GM23338 (cell line): ENCODE data around the gene HACD2. TPM values are rescaled to one million over a fixed set of nuclear protein-coding genes. Genes with fewer than 3 reads are reported as not detected.

ENCODE experiments used
- ATAC-seq: fragments of 200-7000 bp; cut with Tn5 transposase; 3 replicates; pipeline ENCODE4 v1.9.1; 2020
- DNase-seq: peaks from one replicate; pipeline ENCODE4 v3.0.0-alpha.2; 2015; ENCODE audit warnings: low spot score
- H2AFZ ChIP-seq: fragments of 200-600 bp; sonication (generic); 2 replicates; pipeline ENCODE4 v1.8.0; 2016; ENCODE audit warnings: antibody characterized with exemption, mild to moderate bottlenecking, moderate library complexity
- H3F3A ChIP-seq: fragments of 200-600 bp; sonication (generic); replicated peaks from 2 replicates; pipeline ENCODE4 v1.8.0; 2017; ENCODE audit warnings: antibody characterized with exemption, mixed run types, low read depth
- H3K27ac ChIP-seq: fragments of 200-600 bp; sonication (generic); 2 replicates; pipeline ENCODE4 v1.6.1; 2016; ENCODE audit warnings: low read depth
- H3K27me3 ChIP-seq: fragments of 200-600 bp; sonication (generic); 2 replicates; pipeline ENCODE4 v1.8.0; 2016; ENCODE audit warnings: mild to moderate bottlenecking, mixed run types, moderate library complexity; ENCODE audit not compliant: insufficient read depth
- H3K36me3 ChIP-seq: fragments of 200-600 bp; sonication (generic); 2 replicates; pipeline ENCODE4 v1.8.0; 2016; ENCODE audit warnings: mild to moderate bottlenecking; ENCODE audit not compliant: insufficient read depth
- H3K4me1 ChIP-seq: fragments of 200-600 bp; sonication (generic); 2 replicates; pipeline ENCODE4 v1.8.0; 2016; ENCODE audit warnings: mild to moderate bottlenecking, moderate library complexity; ENCODE audit not compliant: insufficient read depth
- H3K4me2 ChIP-seq: fragments of 200-600 bp; sonication (generic); 2 replicates; pipeline ENCODE4 v1.7.1; 2017; ENCODE audit warnings: mixed run types
- H3K4me3 ChIP-seq: fragments of 200-600 bp; sonication (generic); 2 replicates; pipeline ENCODE4 v1.6.1; 2016; ENCODE audit warnings: mixed run types
- H3K79me2 ChIP-seq: fragments of 200-600 bp; sonication (generic); replicated peaks from 2 replicates; pipeline ENCODE4 v1.8.0; 2017; ENCODE audit warnings: mild to moderate bottlenecking; ENCODE audit not compliant: insufficient read depth
- H3K9me2 ChIP-seq: fragments of 200-600 bp; sonication (generic); 2 replicates; pipeline ENCODE4 v1.8.0; 2017; ENCODE audit not compliant: insufficient read depth
- H4K20me1 ChIP-seq: fragments of 200-600 bp; sonication (generic); replicated peaks from 2 replicates; pipeline ENCODE4 v1.8.0; 2017; ENCODE audit warnings: mild to moderate bottlenecking; ENCODE audit not compliant: insufficient read depth
- H3K27ac Mint-ChIP-seq: 2 replicates; pipeline ENCODE4 v1.8.0; 2020; ENCODE audit warnings: inconsistent platforms, mild to moderate bottlenecking, moderate library complexity, mixed read lengths
- H3K27me3 Mint-ChIP-seq: 3 replicates; pipeline ENCODE4 v1.8.0; 2022; ENCODE audit warnings: low read depth, mild to moderate bottlenecking, moderate library complexity, mixed read lengths, inconsistent platforms; ENCODE audit not compliant: insufficient read depth, poor library complexity
- H3K36me3 Mint-ChIP-seq: 3 replicates; pipeline ENCODE4 v1.8.0; 2021; ENCODE audit warnings: low read depth, mild to moderate bottlenecking, inconsistent platforms, moderate library complexity, mixed read lengths
- H3K4me1 Mint-ChIP-seq: 3 replicates; pipeline ENCODE4 v1.8.0; 2020; ENCODE audit warnings: mild to moderate bottlenecking, inconsistent platforms, mixed read lengths
- H3K4me3 Mint-ChIP-seq: 3 replicates; pipeline ENCODE4 v1.8.0; 2021; ENCODE audit warnings: moderate library complexity, mild to moderate bottlenecking, inconsistent platforms, mixed read lengths
- H3K9me3 Mint-ChIP-seq: 3 replicates; pipeline ENCODE4 v1.8.0; 2020; ENCODE audit warnings: moderate library complexity, mild to moderate bottlenecking, inconsistent platforms, mixed read lengths
- EZH2 ChIP-seq: fragments of 200-600 bp; sonication (generic); IDR thresholded peaks from one replicate; pipeline ENCODE4 v1.8.0; 2017; ENCODE audit warnings: antibody characterized with exemption, mild to moderate bottlenecking, low read depth; ENCODE audit not compliant: unreplicated experiment
- EZH2phosphoT487 ChIP-seq: fragments of 200-600 bp; sonication (generic); IDR thresholded peaks from one replicate; pipeline ENCODE4 v1.8.1; 2018; ENCODE audit warnings: antibody characterized with exemption; ENCODE audit not compliant: unreplicated experiment
- JUNB ChIP-seq: IDR thresholded peaks from one replicate; pipeline ENCODE4 v1.6.1; 2016; ENCODE audit warnings: antibody characterized with exemption; ENCODE audit not compliant: unreplicated experiment
- POLR2AphosphoS5 ChIP-seq: IDR thresholded peaks from 2 replicates; pipeline ENCODE4 v1.6.1; 2016; ENCODE audit warnings: antibody characterized with exemption, low read depth
- STAT1 ChIP-seq: IDR thresholded peaks from one replicate; pipeline ENCODE4 v1.6.1; 2016; ENCODE audit warnings: antibody characterized with exemption; ENCODE audit not compliant: unreplicated experiment
- ZNF114 ChIP-seq: fragments of 250-450 bp; sonication (Bioruptor Pico); IDR thresholded peaks from 2 replicates; pipeline ENCODE4 v1.5.0; 2020; ENCODE audit warnings: mild to moderate bottlenecking, moderate library complexity
- ZNF331 ChIP-seq: fragments of 250-450 bp; sonication (Bioruptor Pico); IDR thresholded peaks from 2 replicates; pipeline ENCODE4 v1.5.0; 2020; ENCODE audit warnings: low read depth, mild to moderate bottlenecking, moderate library complexity
- polyA plus RNA-seq: library from polyadenylated mRNA; unstranded; fragments of >200 nt; fragmentation: Nextera tagmentation; extraction: Ambion mirVana; gene quantifications from 2 replicates; pipeline ENCODE4 v1.2.1, GENCODE V29; 2016
- total RNA-seq: library from RNA; depleted of rRNA; stranded (reverse); fragments of >200 nt; shearing (Covaris generic); gene quantifications from 2 replicates; pipeline ENCODE4 v1.2.3, GENCODE V29; 2014
- TF ChIP-seq, protein P1 (sequence below): IDR thresholded peaks from 2 replicates; pipeline ENCODE4 v1.6.1; 2016; ENCODE audit warnings: antibody characterized with exemption
- TF ChIP-seq, protein P2 (sequence below): fragments of 250-450 bp; sonication (Bioruptor Pico); IDR thresholded peaks from 2 replicates; pipeline ENCODE4 v1.5.0; 2020; ENCODE audit warnings: mild to moderate bottlenecking, moderate library complexity
- TF ChIP-seq, protein P3 (sequence below), 2 experiments: fragments of 200-600 bp in 1 of 2; sonication (generic) in 1 of 2; conservative IDR thresholded peaks; 2 replicates each; pipeline versions ENCODE4 v1.5.1 to v1.6.1; 2016 to 2017; ENCODE audit warnings: antibody characterized with exemption in 2 of 2, low read depth in 2 of 2, mild to moderate bottlenecking in 2 of 2, moderate library complexity in 1 of 2

HACD2 gene
- total and polyA plus RNA-seq, 2 experiments from 2014 or later, result 13.4 to 31.5 TPM

DNA sequence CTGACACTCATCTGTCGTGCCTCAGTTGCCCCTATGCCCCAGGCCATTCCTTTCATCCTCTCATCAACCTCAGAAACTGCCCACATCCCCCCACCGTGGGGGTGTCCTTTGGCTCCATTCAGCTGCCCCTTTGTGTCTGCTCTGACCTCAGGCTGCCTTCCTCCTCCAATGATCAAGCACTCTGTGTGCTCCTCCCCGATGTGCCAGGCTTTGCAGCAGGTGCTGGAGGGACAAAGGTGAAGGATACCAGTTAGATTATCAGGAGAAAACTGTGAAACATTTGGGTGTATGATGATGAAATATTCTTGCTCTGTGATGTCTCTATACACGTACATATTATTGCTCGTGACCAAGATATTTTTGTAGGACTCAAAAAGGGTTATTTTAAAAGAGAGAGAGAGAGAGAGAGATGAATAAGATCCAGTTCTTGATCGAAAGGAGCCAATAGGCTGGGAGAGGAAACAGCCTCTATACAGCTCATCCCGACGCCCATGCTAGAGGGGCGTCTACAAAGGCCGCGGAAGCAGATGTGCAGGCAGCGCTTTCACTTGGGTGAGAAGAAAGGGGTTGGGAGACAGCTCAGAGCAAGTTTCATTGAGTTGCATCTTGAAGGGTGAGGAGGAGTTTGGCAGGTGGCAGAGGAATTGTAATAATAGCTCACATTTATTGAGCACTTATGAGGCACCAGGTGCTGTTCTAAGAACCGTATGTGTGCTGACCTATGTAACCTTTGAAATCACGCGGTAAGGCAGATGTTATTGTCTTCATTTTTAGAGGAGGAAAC lies 107.7 kb downstream of the HACD2 start:
- no peaks in the 10 kb centered on the region for H3K9me2 ChIP-seq
- no peak overlapping the region for H3K4me3 ChIP-seq
- peak overlapping the region; percentile 59; the same call in 1 of the 2 replicates for H2AFZ ChIP-seq
- ATAC-seq (no peak), DNase-seq (no peak)
- H4K20me1 ChIP-seq, result no peaks in the 10 kb centered on the region
- Mint-ChIP-seq H3K9me3 (no peaks in the 10 kb centered on the region), H3K4me1 (peaks cover 3% of the 10 kb centered on the region; the same call in 2 of the 3 replicates), H3K4me3 (no peak overlapping the region), H3K27ac (no peak overlapping the region), H3K36me3 (no peaks in the 10 kb centered on the region), H3K27me3 (peaks cover 15% of the 10 kb centered on the region)
- no peaks in the 10 kb centered on the region for H3K4me1 ChIP-seq
- H3K4me2 ChIP-seq, result no peak overlapping the region
- TF ChIP-seq JUNB, result no peak
- no peak for TF ChIP-seq ZNF114
- no peak for TF ChIP-seq EZH2phosphoT487
- no peaks in the 10 kb centered on the region for H3K27me3 ChIP-seq
- no peak overlapping the region for H3K27ac ChIP-seq
- H3K36me3 ChIP-seq, result no peaks in the 10 kb centered on the region
- no peaks in the 10 kb centered on the region for H3K79me2 ChIP-seq
- H3F3A ChIP-seq, result no peaks in the 10 kb centered on the region

DNA sequence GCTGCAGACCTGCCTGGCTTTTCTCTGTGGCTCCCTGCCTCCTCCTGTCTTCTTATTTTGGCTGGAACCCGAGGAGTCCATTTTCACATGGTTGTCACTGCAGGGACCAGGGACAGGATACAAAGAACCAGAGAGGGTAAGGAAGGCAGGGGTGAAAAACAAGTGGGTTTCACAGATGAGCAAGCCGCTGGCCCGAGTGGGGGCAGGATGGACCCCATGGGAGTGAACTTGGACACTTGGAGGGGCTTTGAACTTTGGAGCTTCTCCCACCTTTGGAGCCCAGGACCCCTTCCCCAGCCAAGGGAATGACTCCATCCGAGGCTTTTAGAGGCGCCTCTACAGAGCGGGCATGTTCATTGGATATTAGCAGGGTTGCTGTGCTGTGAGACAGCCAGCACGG lies 109.1 kb downstream of the HACD2 start:
- no peak overlapping the region for H3K4me3 Mint-ChIP-seq
- Histone ChIP-seq H3K36me3 (no peaks in the 10 kb centered on the region), H3K79me2 (no peaks in the 10 kb centered on the region), H2AFZ (peak overlapping the region; percentile 93), H3K4me3 (no peak overlapping the region), H3K4me2 (no peak overlapping the region), H3K9me2 (no peaks in the 10 kb centered on the region), H3K27ac (no peak overlapping the region), H3F3A (no peaks in the 10 kb centered on the region), H4K20me1 (no peaks in the 10 kb centered on the region), H3K4me1 (no peaks in the 10 kb centered on the region), H3K27me3 (no peaks in the 10 kb centered on the region)
- H3K36me3 Mint-ChIP-seq, result no peaks in the 10 kb centered on the region
- peaks cover 10% of the 10 kb centered on the region for H3K27me3 Mint-ChIP-seq
- H3K9me3 Mint-ChIP-seq, result no peaks in the 10 kb centered on the region
- H3K4me1 Mint-ChIP-seq, result peaks cover 3% of the 10 kb centered on the region; the same call in 2 of the 3 replicates
- no peak overlapping the region for H3K27ac Mint-ChIP-seq
- DNase-seq (no peak), ATAC-seq (no peak)
- TF ChIP-seq ZNF331 (no peak), ZNF114 (no peak), EZH2phosphoT487 (no peak), POLR2AphosphoS5 (no peak), JUNB (no peak), EZH2 (no peak), STAT1 (no peak)
- TF ChIP-seq, protein P1, sequence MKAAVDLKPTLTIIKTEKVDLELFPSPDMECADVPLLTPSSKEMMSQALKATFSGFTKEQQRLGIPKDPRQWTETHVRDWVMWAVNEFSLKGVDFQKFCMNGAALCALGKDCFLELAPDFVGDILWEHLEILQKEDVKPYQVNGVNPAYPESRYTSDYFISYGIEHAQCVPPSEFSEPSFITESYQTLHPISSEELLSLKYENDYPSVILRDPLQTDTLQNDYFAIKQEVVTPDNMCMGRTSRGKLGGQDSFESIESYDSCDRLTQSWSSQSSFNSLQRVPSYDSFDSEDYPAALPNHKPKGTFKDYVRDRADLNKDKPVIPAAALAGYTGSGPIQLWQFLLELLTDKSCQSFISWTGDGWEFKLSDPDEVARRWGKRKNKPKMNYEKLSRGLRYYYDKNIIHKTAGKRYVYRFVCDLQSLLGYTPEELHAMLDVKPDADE, result no peak
- TF ChIP-seq, protein P2, sequence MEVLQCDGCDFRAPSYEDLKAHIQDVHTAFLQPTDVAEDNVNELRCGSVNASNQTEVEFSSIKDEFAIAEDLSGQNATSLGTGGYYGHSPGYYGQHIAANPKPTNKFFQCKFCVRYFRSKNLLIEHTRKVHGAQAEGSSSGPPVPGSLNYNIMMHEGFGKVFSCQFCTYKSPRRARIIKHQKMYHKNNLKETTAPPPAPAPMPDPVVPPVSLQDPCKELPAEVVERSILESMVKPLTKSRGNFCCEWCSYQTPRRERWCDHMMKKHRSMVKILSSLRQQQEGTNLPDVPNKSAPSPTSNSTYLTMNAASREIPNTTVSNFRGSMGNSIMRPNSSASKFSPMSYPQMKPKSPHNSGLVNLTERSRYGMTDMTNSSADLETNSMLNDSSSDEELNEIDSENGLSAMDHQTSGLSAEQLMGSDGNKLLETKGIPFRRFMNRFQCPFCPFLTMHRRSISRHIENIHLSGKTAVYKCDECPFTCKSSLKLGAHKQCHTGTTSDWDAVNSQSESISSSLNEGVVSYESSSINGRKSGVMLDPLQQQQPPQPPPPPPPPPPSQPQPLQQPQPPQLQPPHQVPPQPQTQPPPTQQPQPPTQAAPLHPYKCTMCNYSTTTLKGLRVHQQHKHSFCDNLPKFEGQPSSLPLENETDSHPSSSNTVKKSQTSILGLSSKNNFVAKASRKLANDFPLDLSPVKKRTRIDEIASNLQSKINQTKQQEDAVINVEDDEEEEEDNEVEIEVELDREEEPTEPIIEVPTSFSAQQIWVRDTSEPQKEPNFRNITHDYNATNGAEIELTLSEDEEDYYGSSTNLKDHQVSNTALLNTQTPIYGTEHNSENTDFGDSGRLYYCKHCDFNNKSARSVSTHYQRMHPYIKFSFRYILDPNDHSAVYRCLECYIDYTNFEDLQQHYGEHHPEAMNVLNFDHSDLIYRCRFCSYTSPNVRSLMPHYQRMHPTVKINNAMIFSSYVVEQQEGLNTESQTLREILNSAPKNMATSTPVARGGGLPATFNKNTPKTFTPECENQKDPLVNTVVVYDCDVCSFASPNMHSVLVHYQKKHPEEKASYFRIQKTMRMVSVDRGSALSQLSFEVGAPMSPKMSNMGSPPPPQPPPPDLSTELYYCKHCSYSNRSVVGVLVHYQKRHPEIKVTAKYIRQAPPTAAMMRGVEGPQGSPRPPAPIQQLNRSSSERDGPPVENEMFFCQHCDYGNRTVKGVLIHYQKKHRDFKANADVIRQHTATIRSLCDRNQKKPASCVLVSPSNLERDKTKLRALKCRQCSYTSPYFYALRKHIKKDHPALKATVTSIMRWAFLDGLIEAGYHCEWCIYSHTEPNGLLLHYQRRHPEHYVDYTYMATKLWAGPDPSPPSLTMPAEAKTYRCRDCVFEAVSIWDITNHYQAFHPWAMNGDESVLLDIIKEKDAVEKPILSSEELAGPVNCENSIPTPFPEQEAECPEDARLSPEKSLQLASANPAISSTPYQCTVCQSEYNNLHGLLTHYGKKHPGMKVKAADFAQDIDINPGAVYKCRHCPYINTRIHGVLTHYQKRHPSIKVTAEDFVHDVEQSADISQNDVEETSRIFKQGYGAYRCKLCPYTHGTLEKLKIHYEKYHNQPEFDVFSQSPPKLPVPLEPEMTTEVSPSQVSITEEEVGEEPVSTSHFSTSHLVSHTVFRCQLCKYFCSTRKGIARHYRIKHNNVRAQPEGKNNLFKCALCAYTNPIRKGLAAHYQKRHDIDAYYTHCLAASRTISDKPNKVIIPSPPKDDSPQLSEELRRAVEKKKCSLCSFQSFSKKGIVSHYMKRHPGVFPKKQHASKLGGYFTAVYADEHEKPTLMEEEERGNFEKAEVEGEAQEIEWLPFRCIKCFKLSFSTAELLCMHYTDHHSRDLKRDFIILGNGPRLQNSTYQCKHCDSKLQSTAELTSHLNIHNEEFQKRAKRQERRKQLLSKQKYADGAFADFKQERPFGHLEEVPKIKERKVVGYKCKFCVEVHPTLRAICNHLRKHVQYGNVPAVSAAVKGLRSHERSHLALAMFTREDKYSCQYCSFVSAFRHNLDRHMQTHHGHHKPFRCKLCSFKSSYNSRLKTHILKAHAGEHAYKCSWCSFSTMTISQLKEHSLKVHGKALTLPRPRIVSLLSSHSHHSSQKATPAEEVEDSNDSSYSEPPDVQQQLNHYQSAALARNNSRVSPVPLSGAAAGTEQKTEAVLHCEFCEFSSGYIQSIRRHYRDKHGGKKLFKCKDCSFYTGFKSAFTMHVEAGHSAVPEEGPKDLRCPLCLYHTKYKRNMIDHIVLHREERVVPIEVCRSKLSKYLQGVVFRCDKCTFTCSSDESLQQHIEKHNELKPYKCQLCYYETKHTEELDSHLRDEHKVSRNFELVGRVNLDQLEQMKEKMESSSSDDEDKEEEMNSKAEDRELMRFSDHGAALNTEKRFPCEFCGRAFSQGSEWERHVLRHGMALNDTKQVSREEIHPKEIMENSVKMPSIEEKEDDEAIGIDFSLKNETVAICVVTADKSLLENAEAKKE (CRISPR knock-in tag), result no peak
- TF ChIP-seq, protein P3, sequence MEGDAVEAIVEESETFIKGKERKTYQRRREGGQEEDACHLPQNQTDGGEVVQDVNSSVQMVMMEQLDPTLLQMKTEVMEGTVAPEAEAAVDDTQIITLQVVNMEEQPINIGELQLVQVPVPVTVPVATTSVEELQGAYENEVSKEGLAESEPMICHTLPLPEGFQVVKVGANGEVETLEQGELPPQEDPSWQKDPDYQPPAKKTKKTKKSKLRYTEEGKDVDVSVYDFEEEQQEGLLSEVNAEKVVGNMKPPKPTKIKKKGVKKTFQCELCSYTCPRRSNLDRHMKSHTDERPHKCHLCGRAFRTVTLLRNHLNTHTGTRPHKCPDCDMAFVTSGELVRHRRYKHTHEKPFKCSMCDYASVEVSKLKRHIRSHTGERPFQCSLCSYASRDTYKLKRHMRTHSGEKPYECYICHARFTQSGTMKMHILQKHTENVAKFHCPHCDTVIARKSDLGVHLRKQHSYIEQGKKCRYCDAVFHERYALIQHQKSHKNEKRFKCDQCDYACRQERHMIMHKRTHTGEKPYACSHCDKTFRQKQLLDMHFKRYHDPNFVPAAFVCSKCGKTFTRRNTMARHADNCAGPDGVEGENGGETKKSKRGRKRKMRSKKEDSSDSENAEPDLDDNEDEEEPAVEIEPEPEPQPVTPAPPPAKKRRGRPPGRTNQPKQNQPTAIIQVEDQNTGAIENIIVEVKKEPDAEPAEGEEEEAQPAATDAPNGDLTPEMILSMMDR (conservative IDR thresholded peaks at IDR 0.05; ENCODE audit: low read depth in 2 of 2), result no peak
